DND-41 (cell line): ENCODE results near the gene BCO2.

Experiments
- ATAC-seq: fragments of 200-7000 bp; cut with Tn5 transposase; 3 replicates; pipeline ENCODE4 v1.9.1; 2021; ENCODE audit warnings: low read depth; ENCODE audit not compliant: insufficient read depth
- DNase-seq: peaks from one replicate; pipeline ENCODE4 v3.0.0-alpha.2; 2020
- H2AFZ ChIP-seq: 2 replicates; pipeline ENCODE4 v1.6.0; 2012; ENCODE audit warnings: low read depth, low read length
- H3K27ac ChIP-seq: 2 replicates; pipeline ENCODE4 v1.5.1; 2012; ENCODE audit warnings: low read length, inconsistent platforms
- H3K27me3 ChIP-seq: fragments of 200-600 bp; sonication (generic); 2 replicates; pipeline ENCODE4 v1.6.0; 2012; ENCODE audit warnings: low read length, mild to moderate bottlenecking, inconsistent platforms; ENCODE audit not compliant: insufficient read depth, poor library complexity
- H3K36me3 ChIP-seq: 2 replicates; pipeline ENCODE4 v1.5.1; 2012; ENCODE audit warnings: low read length, inconsistent platforms; ENCODE audit not compliant: insufficient read depth
- H3K4me1 ChIP-seq: 2 replicates; pipeline ENCODE4 v1.5.1; 2012; ENCODE audit warnings: mild to moderate bottlenecking, low read length; ENCODE audit not compliant: insufficient read depth
- H3K4me2 ChIP-seq: 2 replicates; pipeline ENCODE4 v1.6.0; 2012; ENCODE audit warnings: mild to moderate bottlenecking, moderate library complexity, low read length, inconsistent platforms; ENCODE audit not compliant: insufficient read depth
- H3K4me3 ChIP-seq, 2 experiments: fragments of 200-600 bp in 1 of 2; shearing (Covaris generic) in 1 of 2; 2 replicates each; pipeline ENCODE4 v1.5.1; 2012 to 2016; ENCODE audit warnings: inconsistent platforms in 2 of 2, low read length in 2 of 2, mild to moderate bottlenecking in 2 of 2, low read depth in 1 of 2, moderate library complexity in 1 of 2
- H3K79me2 ChIP-seq: 2 replicates; pipeline ENCODE4 v1.6.0; 2012; ENCODE audit warnings: low read length, inconsistent platforms; ENCODE audit not compliant: insufficient read depth
- H3K9ac ChIP-seq: 2 replicates; pipeline ENCODE4 v1.6.0; 2012; ENCODE audit warnings: low read depth, mild to moderate bottlenecking, inconsistent platforms, low read length, moderate library complexity
- H3K9me3 ChIP-seq: 2 replicates; pipeline ENCODE4 v1.5.1; 2012; ENCODE audit warnings: low read length, moderate library complexity, mild to moderate bottlenecking, inconsistent platforms; ENCODE audit not compliant: insufficient read depth, severe bottlenecking
- H4K20me1 ChIP-seq: 2 replicates; pipeline ENCODE4 v1.6.0; 2012; ENCODE audit warnings: low read length; ENCODE audit not compliant: insufficient read depth
- EZH2 ChIP-seq: IDR thresholded peaks from 3 replicates; pipeline ENCODE4 v1.6.1; 2012; ENCODE audit warnings: borderline replicate concordance, low read depth, mild to moderate bottlenecking, moderate library complexity, low read length, inconsistent platforms; ENCODE audit not compliant: severe bottlenecking
- TF ChIP-seq, protein P1 (sequence below): IDR thresholded peaks from 2 replicates; pipeline ENCODE4 v1.5.1; 2012; ENCODE audit warnings: borderline replicate concordance, low read length, moderate library complexity, mild to moderate bottlenecking; ENCODE audit not compliant: poor library complexity, severe bottlenecking; ENCODE audit errors: extremely low read depth

BCO2 gene

GRCh38 chr11:112129656-112130055 lies 45.7 kb upstream of the BCO2 start:
- H3K4me2 ChIP-seq, result no peak overlapping the region

DNA sequence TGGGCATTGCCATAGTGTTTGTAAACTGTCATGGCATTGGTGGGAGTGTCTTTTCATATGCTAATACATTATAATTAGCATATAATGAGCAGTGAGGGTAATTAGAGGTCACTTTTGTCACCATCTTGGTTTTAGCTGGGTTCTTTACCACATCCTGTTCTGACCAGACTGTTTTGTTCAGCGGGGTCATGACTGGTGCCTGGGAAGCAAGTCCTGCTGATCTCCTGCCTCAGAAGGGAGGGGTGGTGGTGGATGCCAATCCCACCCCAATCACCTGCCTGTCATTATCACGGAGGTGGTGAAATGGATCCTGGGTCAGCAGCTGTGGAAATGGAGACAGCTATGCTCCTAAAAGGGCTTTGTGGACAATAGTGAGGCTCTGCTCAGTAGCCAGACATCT lies 42.6 kb upstream of the BCO2 start:
- no peaks in the 10 kb centered on the region for H4K20me1 ChIP-seq

More at GRCh38 chr11:112129656-112130055, 45.7 kb upstream of the BCO2 start:
- H3K27ac ChIP-seq, result no peak overlapping the region
- no peaks in the 10 kb centered on the region for H4K20me1 ChIP-seq
- no peaks in the 10 kb centered on the region for H3K9me3 ChIP-seq
- no peak for TF ChIP-seq EZH2
- TF ChIP-seq, protein P1, sequence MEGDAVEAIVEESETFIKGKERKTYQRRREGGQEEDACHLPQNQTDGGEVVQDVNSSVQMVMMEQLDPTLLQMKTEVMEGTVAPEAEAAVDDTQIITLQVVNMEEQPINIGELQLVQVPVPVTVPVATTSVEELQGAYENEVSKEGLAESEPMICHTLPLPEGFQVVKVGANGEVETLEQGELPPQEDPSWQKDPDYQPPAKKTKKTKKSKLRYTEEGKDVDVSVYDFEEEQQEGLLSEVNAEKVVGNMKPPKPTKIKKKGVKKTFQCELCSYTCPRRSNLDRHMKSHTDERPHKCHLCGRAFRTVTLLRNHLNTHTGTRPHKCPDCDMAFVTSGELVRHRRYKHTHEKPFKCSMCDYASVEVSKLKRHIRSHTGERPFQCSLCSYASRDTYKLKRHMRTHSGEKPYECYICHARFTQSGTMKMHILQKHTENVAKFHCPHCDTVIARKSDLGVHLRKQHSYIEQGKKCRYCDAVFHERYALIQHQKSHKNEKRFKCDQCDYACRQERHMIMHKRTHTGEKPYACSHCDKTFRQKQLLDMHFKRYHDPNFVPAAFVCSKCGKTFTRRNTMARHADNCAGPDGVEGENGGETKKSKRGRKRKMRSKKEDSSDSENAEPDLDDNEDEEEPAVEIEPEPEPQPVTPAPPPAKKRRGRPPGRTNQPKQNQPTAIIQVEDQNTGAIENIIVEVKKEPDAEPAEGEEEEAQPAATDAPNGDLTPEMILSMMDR, result no peak
- H3K79me2 ChIP-seq, result no peaks in the 10 kb centered on the region
- no peaks in the 10 kb centered on the region for H3K36me3 ChIP-seq
- no peak for ATAC-seq
- no peaks in the 10 kb centered on the region for H3K4me1 ChIP-seq
- no peak for DNase-seq
- H3K9ac ChIP-seq, result no peak overlapping the region
- H2AFZ ChIP-seq, result no peak overlapping the region
- H3K4me3 ChIP-seq, result no peak overlapping the region
- H3K27me3 ChIP-seq, result no peaks in the 10 kb centered on the region

GRCh38 chr11:112134473-112134872 lies 40.8 kb upstream of the BCO2 start:
- no peak overlapping the region for H3K4me2 ChIP-seq
- ATAC-seq (no peak), DNase-seq (no peak)
- no peaks in the 10 kb centered on the region for H3K9me3 ChIP-seq
- H3K27me3 ChIP-seq, result no peaks in the 10 kb centered on the region
- no peaks in the 10 kb centered on the region for H4K20me1 ChIP-seq
- TF ChIP-seq EZH2, result no peak
- TF ChIP-seq, protein P1, result no peak
- no peak overlapping the region for H3K9ac ChIP-seq
- H3K79me2 ChIP-seq, result no peaks in the 10 kb centered on the region
- no peak overlapping the region for H2AFZ ChIP-seq
- no peak overlapping the region for H3K4me3 ChIP-seq
- H3K4me1 ChIP-seq, result no peaks in the 10 kb centered on the region
- no peaks in the 10 kb centered on the region for H3K36me3 ChIP-seq
- H3K27ac ChIP-seq, result no peak overlapping the region

More for the DNA sequence above, 42.6 kb upstream of the BCO2 start:
- Histone ChIP-seq H2AFZ (no peak overlapping the region), H3K27me3 (no peaks in the 10 kb centered on the region), H3K27ac (no peak overlapping the region), H3K36me3 (no peaks in the 10 kb centered on the region), H3K4me2 (no peak overlapping the region), H3K9me3 (no peaks in the 10 kb centered on the region), H3K9ac (no peak overlapping the region), H3K4me1 (no peaks in the 10 kb centered on the region), H3K79me2 (no peaks in the 10 kb centered on the region), H3K4me3 (no peak overlapping the region)
- ATAC-seq, result no peak
- DNase-seq, result no peak
- TF ChIP-seq, protein P1, result no peak
- TF ChIP-seq EZH2, result no peak

GRCh38 chr11:112143597-112143996 lies 31.7 kb upstream of the BCO2 start:
- no peaks in the 10 kb centered on the region for H3K4me1 ChIP-seq
- H3K79me2 ChIP-seq, result no peaks in the 10 kb centered on the region
- no peaks in the 10 kb centered on the region for H3K27me3 ChIP-seq
- H3K9me3 ChIP-seq, result peaks cover 7% of the 10 kb centered on the region
- ATAC-seq (no peak), DNase-seq (no peak)
- H2AFZ ChIP-seq, result no peak overlapping the region
- TF ChIP-seq EZH2, result no peak
- TF ChIP-seq, protein P1, result no peak
- H3K4me2 ChIP-seq, result no peak overlapping the region
- H4K20me1 ChIP-seq, result no peaks in the 10 kb centered on the region
- H3K4me3 ChIP-seq, result no peak overlapping the region
- H3K27ac ChIP-seq, result no peak overlapping the region
- no peaks in the 10 kb centered on the region for H3K36me3 ChIP-seq
- H3K9ac ChIP-seq, result no peak overlapping the region
